Measurements from ENCODE around the gene TRIM10. TPM values are rescaled to one million over a fixed set of nuclear protein-coding genes. Genes with fewer than 3 reads are reported as not detected.

The TRIM10 gene
- total RNA-seq, 4 donors from 2014 or later: 0.76 to 1.6 (median 1.1) TPM

DNA sequence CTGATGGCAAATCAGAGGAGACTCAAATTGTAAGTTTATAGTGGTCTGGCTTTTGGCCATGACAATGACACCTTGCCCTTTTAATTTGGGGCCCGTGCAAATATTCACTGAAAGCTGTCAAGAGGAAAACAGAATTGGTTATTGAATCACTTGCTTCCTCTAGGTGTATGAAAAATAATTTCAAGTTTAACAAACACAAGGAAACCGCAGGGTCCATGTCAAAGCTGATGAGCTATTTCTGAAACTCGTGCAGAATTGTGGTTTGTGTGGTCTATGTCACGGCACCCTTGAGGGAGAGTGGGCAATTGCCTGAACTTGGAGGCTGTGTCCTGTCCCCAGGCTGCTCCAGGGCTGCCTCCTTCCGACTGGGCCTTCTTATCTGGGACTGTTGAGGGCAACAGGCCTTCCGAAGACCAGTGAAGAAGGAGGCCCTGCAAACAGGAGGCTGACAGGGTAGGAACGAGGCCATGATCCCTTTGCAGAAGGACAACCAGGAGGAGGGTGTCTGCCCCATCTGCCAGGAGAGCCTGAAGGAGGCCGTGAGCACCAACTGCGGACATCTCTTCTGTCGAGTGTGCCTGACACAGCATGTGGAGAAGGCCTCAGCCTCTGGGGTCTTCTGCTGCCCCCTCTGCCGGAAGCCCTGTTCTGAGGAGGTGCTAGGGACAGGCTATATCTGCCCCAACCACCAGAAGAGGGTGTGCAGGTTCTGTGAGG lies 24.3 kb downstream of the TRIM10 start:
- no peaks in the 10 kb centered on the region for H3K4me1 ChIP-seq
- no peaks in the 10 kb centered on the region for H3K9me3 ChIP-seq
- WGBS: 76% methylated on average over 6 of the region's 11 CpGs
- DNase-seq (ENCODE audit: low spot score in 2 of 2): no peak
- no peak overlapping the region for H3K27ac ChIP-seq
- no peak overlapping the region for H3K4me3 ChIP-seq
- peaks cover 39% of the 10 kb centered on the region for H3K27me3 ChIP-seq
- TF ChIP-seq EP300 (IDR thresholded peaks at IDR 0.05) (no peak), POLR2AphosphoS5 (IDR thresholded peaks at IDR 0.05) (no peak), POLR2A (IDR thresholded peaks at IDR 0.05) (no peak)
- TF ChIP-seq, protein P1, sequence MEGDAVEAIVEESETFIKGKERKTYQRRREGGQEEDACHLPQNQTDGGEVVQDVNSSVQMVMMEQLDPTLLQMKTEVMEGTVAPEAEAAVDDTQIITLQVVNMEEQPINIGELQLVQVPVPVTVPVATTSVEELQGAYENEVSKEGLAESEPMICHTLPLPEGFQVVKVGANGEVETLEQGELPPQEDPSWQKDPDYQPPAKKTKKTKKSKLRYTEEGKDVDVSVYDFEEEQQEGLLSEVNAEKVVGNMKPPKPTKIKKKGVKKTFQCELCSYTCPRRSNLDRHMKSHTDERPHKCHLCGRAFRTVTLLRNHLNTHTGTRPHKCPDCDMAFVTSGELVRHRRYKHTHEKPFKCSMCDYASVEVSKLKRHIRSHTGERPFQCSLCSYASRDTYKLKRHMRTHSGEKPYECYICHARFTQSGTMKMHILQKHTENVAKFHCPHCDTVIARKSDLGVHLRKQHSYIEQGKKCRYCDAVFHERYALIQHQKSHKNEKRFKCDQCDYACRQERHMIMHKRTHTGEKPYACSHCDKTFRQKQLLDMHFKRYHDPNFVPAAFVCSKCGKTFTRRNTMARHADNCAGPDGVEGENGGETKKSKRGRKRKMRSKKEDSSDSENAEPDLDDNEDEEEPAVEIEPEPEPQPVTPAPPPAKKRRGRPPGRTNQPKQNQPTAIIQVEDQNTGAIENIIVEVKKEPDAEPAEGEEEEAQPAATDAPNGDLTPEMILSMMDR (IDR thresholded peaks at IDR 0.05): no peak
- H3K36me3 ChIP-seq: no peaks in the 10 kb centered on the region

DNA sequence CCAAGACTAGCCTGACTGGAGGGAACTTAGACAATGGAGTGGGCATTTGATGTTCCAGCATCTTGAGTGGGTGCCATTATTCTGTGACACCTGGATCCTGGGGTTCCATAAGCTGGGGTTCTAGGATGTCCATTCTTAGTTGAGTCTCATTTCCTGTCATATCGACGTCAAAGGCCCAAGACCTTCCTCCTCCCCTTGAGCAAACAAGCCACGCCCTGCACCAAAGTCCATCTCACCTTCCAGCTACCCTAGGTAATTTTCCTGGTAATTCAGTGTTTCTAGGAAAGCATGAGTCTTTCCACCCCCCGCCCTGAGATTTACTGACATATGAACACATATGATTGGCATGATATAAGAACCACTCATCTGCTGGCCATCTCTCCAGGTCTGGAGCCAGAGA lies 25.3 kb downstream of the TRIM10 start, which contains the start of gene TRIM40:
TRIM40 (plus strand) TSS at position 384 of the 400 bp plus-strand sequence. CDS start 897 bp downstream, outside the sequence.
- no peak for DNase-seq (ENCODE audit: low spot score in 2 of 2)
- H3K4me1 ChIP-seq: peaks cover 4% of the 10 kb centered on the region
- H3K27me3 ChIP-seq: peaks cover 40% of the 10 kb centered on the region
- no peak within 1 kb of the TSS for H3K4me3 ChIP-seq
- 88% methylated on average over 4 of the region's 4 CpGs for WGBS
- H3K27ac ChIP-seq: no peak within 1 kb of the TSS
- TF ChIP-seq, protein P1 (IDR thresholded peaks at IDR 0.05): no peak
- TF ChIP-seq EP300 (IDR thresholded peaks at IDR 0.05): no peak
- TF ChIP-seq POLR2AphosphoS5 (IDR thresholded peaks at IDR 0.05): no peak
- TF ChIP-seq POLR2A (IDR thresholded peaks at IDR 0.05): no peak
- H3K36me3 ChIP-seq: no peaks in the 10 kb centered on the region
- no peaks in the 10 kb centered on the region for H3K9me3 ChIP-seq

DNA sequence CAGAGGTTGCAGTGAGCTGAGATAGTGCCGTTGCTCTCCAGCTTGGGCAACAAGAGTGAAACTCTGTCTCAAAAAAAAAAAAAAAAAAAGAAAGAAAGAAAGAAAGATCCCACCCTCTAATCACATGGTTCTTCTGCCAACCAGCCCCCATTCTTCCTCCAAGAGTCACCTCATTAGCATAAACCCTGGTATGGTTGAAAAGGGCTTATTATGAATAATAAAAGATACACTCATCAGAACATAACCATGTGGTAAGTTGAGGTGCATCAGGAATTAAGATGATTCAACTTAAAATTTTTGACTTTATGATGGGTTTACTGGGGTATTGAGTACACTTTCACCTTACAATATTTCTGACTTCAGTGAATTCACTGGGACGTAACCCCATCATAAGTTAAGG lies 25.9 kb downstream of the TRIM10 start:
- no peak for DNase-seq (ENCODE audit: low spot score in 2 of 2)
- Histone ChIP-seq H3K36me3 (no peaks in the 10 kb centered on the region), H3K27ac (no peak overlapping the region), H3K27me3 (peaks cover 46% of the 10 kb centered on the region), H3K9me3 (no peaks in the 10 kb centered on the region), H3K4me3 (no peak overlapping the region), H3K4me1 (peaks cover 7% of the 10 kb centered on the region)
- WGBS: 86% methylated on average over 2 of the region's 2 CpGs
- TF ChIP-seq, protein P1 (IDR thresholded peaks at IDR 0.05): no peak
- TF ChIP-seq POLR2A (IDR thresholded peaks at IDR 0.05): no peak
- no peak for TF ChIP-seq EP300 (IDR thresholded peaks at IDR 0.05)
- no peak for TF ChIP-seq POLR2AphosphoS5 (IDR thresholded peaks at IDR 0.05)

DNA sequence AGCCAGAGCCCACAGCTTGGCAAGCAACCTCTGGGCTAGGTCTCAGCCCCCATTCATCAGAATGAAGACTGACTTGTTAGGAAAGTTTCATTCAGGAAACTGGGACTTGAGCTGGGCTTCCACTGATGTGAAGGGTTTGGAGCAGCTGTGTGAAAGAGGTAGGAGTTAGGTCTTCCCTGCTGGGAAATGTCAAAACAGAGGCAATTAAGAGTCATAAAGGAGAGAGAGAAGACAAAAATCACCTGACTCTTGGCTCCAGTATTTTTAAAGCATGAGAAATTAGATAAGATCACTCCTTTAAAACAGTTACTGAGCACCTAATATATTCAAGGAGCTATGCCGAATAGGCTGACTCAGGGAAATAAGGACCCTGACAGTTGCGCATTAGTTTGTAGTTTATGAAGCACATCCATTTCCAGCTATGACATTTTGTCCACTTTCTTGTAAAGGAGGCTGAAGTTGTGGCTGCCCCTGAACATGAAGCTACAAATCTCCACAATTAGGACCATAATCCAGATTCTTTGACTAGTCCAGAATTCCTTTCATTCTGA lies 29.0 kb downstream of the TRIM10 start:
- Histone ChIP-seq H3K27me3 (peaks cover 76% of the 10 kb centered on the region), H3K4me1 (peaks cover 18% of the 10 kb centered on the region), H3K27ac (no peak overlapping the region), H3K36me3 (no peaks in the 10 kb centered on the region), H3K4me3 (no peak overlapping the region), H3K9me3 (no peaks in the 10 kb centered on the region)
- TF ChIP-seq POLR2AphosphoS5 (IDR thresholded peaks at IDR 0.05) (no peak), POLR2A (IDR thresholded peaks at IDR 0.05) (no peak), EP300 (IDR thresholded peaks at IDR 0.05) (no peak)
- TF ChIP-seq, protein P1 (IDR thresholded peaks at IDR 0.05): no peak
- DNase-seq (ENCODE audit: low spot score in 2 of 2): no peak
- WGBS: 69% methylated on average over 2 of the region's 2 CpGs

All from suprapubic skin (tissue), 4 donors.